Tibial artery (tissue), 4 donors: ENCODE measurements around the gene DERL2.
A peak's percentile ranks its signal among the peaks of the same experiment; 100 is the strongest.

Source experiments
- DNase-seq, 2 donors: peaks; one replicate each; pipeline ENCODE4 v3.0.0-alpha.2; 2019
- H3K27ac ChIP-seq, 2 donors: fragments of 200-600 bp; sonication (generic) in 1 of 2; 1 replicate in 1 of 2; 2 replicates in 1 of 2; pipeline ENCODE4 v1.5.1; 2018 to 2019; ENCODE audit warnings: mild to moderate bottlenecking in 1 of 2
- H3K27me3 ChIP-seq, 2 donors: fragments of 200-600 bp; sonication (generic) in 1 of 2; one replicate each; pipeline versions ENCODE4 v1.5.1 to v1.6.0; 2016 to 2019
- H3K36me3 ChIP-seq, 3 donors: fragments of 200-600 bp; sonication (generic) in 2 of 3; one replicate each; pipeline ENCODE4 v1.5.1; 2016 to 2019; ENCODE audit warnings: mild to moderate bottlenecking in 2 of 3
- H3K4me1 ChIP-seq, 4 donors: fragments of 200-600 bp; sonication (generic) in 2 of 4; 1 replicate in 3 of 4; 2 replicates in 1 of 4; pipeline ENCODE4 v1.5.1; 2016 to 2019
- H3K4me3 ChIP-seq, 2 donors: fragments of 200-600 bp; sonication (generic) in 1 of 2; 1 replicate in 1 of 2; 2 replicates in 1 of 2; pipeline ENCODE4 v1.5.1; 2018 to 2019; ENCODE audit warnings: mild to moderate bottlenecking in 2 of 2
- H3K9me3 ChIP-seq, 3 donors: fragments of 200-600 bp; sonication (generic) in 1 of 3; one replicate each; pipeline ENCODE4 v1.5.1; 2016 to 2019
- CTCF ChIP-seq, 2 experiments: fragments of 200-600 bp in 1 of 2; fragments of 450-650 bp in 1 of 2; IDR thresholded peaks; one replicate each; pipeline ENCODE4 v1.5.1; 2017 to 2019; ENCODE audit warnings: antibody characterized with exemption in 2 of 2, mild to moderate bottlenecking in 1 of 2, moderate library complexity in 1 of 2
- intact Hi-C: fragments of 100-400 bp; cut with DNase I; formaldehyde crosslinking; loops from one replicate; pipeline ENCODE4 v1.15.0; 2023; ENCODE audit warnings: low total_unique reads

DERL2 gene

GRCh38 chr17:5485270-5486205 is at the start of gene DERL2:
Gene DERL2 (minus strand): TSS chr17:5486178. CDS start chr17:5486161, 17 bp downstream.
- Histone ChIP-seq H3K4me3 (peak within 1 kb of the TSS; percentile 78 to 95), H3K9me3 (no peaks in the 10 kb centered on the region), H3K27ac (peak within 1 kb of the TSS; percentile 95 to 98), H3K4me1 (peaks cover 0 to 33% (median 28%) of the 10 kb centered on the region in 4 donors), H3K27me3 (no peaks in the 10 kb centered on the region), H3K36me3 (peaks cover 40 to 55% (median 46%) of the 10 kb centered on the region in 3 donors)
- intact Hi-C loops = loop anchor here (5.0 kb wide), 1 partner anchor 63 kb away; the partner anchor contains the start of gene RPAIN
- DNase-seq = no peak
- TF ChIP-seq CTCF (IDR thresholded peaks at IDR 0.05) = no peak

GRCh38 chr17:5535436-5535835 is 49.5 kb upstream of the DERL2 start:
- intact Hi-C loops = no loop called here
- H3K27me3 ChIP-seq = no peaks in the 10 kb centered on the region
- no peak for TF ChIP-seq CTCF (IDR thresholded peaks at IDR 0.05)
- H3K9me3 ChIP-seq = no peaks in the 10 kb centered on the region
- no peaks in the 10 kb centered on the region for H3K4me1 ChIP-seq
- H3K4me3 ChIP-seq = no peak overlapping the region
- DNase-seq = no peak
- no peak overlapping the region for H3K27ac ChIP-seq
- H3K36me3 ChIP-seq = peaks cover 0 to 85% (median 60%) of the 10 kb centered on the region in 3 donors

GRCh38 chr17:5533486-5534315 is 47.7 kb upstream of the DERL2 start:
- no peak for TF ChIP-seq CTCF (IDR thresholded peaks at IDR 0.05)
- Histone ChIP-seq H3K9me3 (no peaks in the 10 kb centered on the region), H3K4me3 (no peak overlapping the region), H3K36me3 (peaks cover 0 to 82% (median 55%) of the 10 kb centered on the region in 3 donors), H3K27me3 (no peaks in the 10 kb centered on the region), H3K27ac (no peak overlapping the region), H3K4me1 (no peaks in the 10 kb centered on the region)
- intact Hi-C loops = no loop called here
- no peak for DNase-seq

GRCh38 chr17:5532581-5532980 is 46.6 kb upstream of the DERL2 start:
- Histone ChIP-seq H3K4me3 (no peak overlapping the region), H3K27ac (no peak overlapping the region), H3K9me3 (no peaks in the 10 kb centered on the region), H3K27me3 (no peaks in the 10 kb centered on the region), H3K36me3 (peaks cover 0 to 77% (median 49%) of the 10 kb centered on the region in 3 donors), H3K4me1 (peaks cover 0 to 4% (median 0%) of the 10 kb centered on the region in 4 donors)
- no peak for TF ChIP-seq CTCF (IDR thresholded peaks at IDR 0.05)
- no peak for DNase-seq
- intact Hi-C loops = no loop called here

GRCh38 chr17:5531085-5531418 is 45.1 kb upstream of the DERL2 start:
- Histone ChIP-seq H3K4me1 (peaks cover 0 to 20% (median 8%) of the 10 kb centered on the region in 4 donors), H3K27ac (no peak overlapping the region), H3K36me3 (peaks cover 0 to 69% (median 44%) of the 10 kb centered on the region in 3 donors), H3K27me3 (no peaks in the 10 kb centered on the region), H3K9me3 (no peaks in the 10 kb centered on the region), H3K4me3 (no peak overlapping the region)
- DNase-seq = no peak
- no peak for TF ChIP-seq CTCF (IDR thresholded peaks at IDR 0.05)
- intact Hi-C loops = no loop called here
